ENCODE measurements around the gene CADM4.
"Not testable (repeated sequence)": the region's sequence is repeated elsewhere in the genome, so short reads cannot be mapped to it uniquely, and the experiment has no call there.

CADM4 gene

GRCh38 chr19:43611788-43612187 lies 27.9 kb downstream of the CADM4 start, which contains the start of gene SRRM5:
TSS of gene SRRM5 (plus strand) at chr19:43612088. CDS start at chr19:43612122, 34 bp downstream.
- FAIRE-seq, result no peak

GRCh38 chr19:43610493-43610892 lies 29.2 kb downstream of the CADM4 start:
- DNase-seq (ENCODE audit: insufficient read length, low spot score), result no peak
- no peak for FAIRE-seq

More at GRCh38 chr19:43611788-43612187, 27.9 kb downstream of the CADM4 start, which contains the start of gene SRRM5:
- no peak for DNase-seq (ENCODE audit: insufficient read length, low spot score)

- FAIRE-seq (no peak), DNase-seq (ENCODE audit: insufficient read length, low spot score) (no peak)
Measured at GRCh38 chr19:43609872-43610271, 29.8 kb downstream of the CADM4 start.

- no peak for FAIRE-seq
- DNase-seq (ENCODE audit: insufficient read length, low spot score), result no peak
Measured at GRCh38 chr19:43607238-43608205, 32.1 kb downstream of the CADM4 start.

- FAIRE-seq, result no peak
- DNase-seq (ENCODE audit: insufficient read length, low spot score), result no peak
Measured at GRCh38 chr19:43606569-43607229, 33.0 kb downstream of the CADM4 start.

GRCh38 chr19:43605875-43606568 lies 33.6 kb downstream of the CADM4 start:
- FAIRE-seq, result no peak
- no peak for DNase-seq (ENCODE audit: insufficient read length, low spot score)

GRCh38 chr19:43600326-43600725 lies 39.3 kb downstream of the CADM4 start:
- not testable (repeated sequence) for FAIRE-seq

GRCh38 chr19:43599635-43600295 lies 39.9 kb downstream of the CADM4 start:
- no peak for DNase-seq (ENCODE audit: insufficient read length, low spot score)
- no peak for FAIRE-seq

More at GRCh38 chr19:43600326-43600725, 39.3 kb downstream of the CADM4 start:
- DNase-seq (ENCODE audit: insufficient read length, low spot score), result not testable (repeated sequence)

GRCh38 chr19:43598445-43599240 lies 41.0 kb downstream of the CADM4 start:
- FAIRE-seq, result no peak
- DNase-seq (ENCODE audit: insufficient read length, low spot score), result no peak

- FAIRE-seq, result no peak
- no peak for DNase-seq (ENCODE audit: insufficient read length, low spot score)
Measured at GRCh38 chr19:43597876-43598275, 41.8 kb downstream of the CADM4 start.

- FAIRE-seq (no peak), DNase-seq (ENCODE audit: insufficient read length, low spot score) (no peak)
Measured at GRCh38 chr19:43596842-43597461, 42.7 kb downstream of the CADM4 start.

- DNase-seq (ENCODE audit: insufficient read length, low spot score) (peak; percentile 99), FAIRE-seq (peak; percentile 99)
Measured at GRCh38 chr19:43595999-43596841, 43.4 kb downstream of the CADM4 start, which contains the start of the genes IRGQ and ZNF576. TSS of gene IRGQ (minus strand) at chr19:43596134. CDS start at chr19:43595338, 796 bp downstream. TSS of gene ZNF576 (plus strand) at chr19:43596595. CDS start at chr19:43597109, 514 bp downstream.

- FAIRE-seq, result no peak
- DNase-seq (ENCODE audit: insufficient read length, low spot score), result no peak
Measured at GRCh38 chr19:43595605-43595998, 44.0 kb downstream of the CADM4 start.

GRCh38 chr19:43594710-43595604 lies 44.7 kb downstream of the CADM4 start:
- peak; percentile 41 for DNase-seq (ENCODE audit: insufficient read length, low spot score)
- no peak for FAIRE-seq

GRCh38 chr19:43594081-43594697 lies 45.5 kb downstream of the CADM4 start:
- FAIRE-seq (no peak), DNase-seq (ENCODE audit: insufficient read length, low spot score) (no peak)

- FAIRE-seq (no peak), DNase-seq (ENCODE audit: insufficient read length, low spot score) (no peak)
Measured at GRCh38 chr19:43592800-43593350, 46.8 kb downstream of the CADM4 start.

All from HTR-8/SVneo (cell line).